Cardiac fibroblast (primary cell): ENCODE measurements around the gene SLC37A1.
A peak's percentile ranks its signal among the peaks of the same experiment; 100 is the strongest.

Experiments used
- DNase-seq, 2 donors: peaks; one replicate each; pipeline versions ENCODE4 v3.0.0 to v3.0.0-alpha.2; 2010; ENCODE audit warnings: low read depth in 2 of 2
- H3K4me3 ChIP-seq, 2 donors: replicated peaks in 1 of 2; 1 replicate in 1 of 2; 2 replicates in 1 of 2; pipeline ENCODE4 v1.5.1; 2011; ENCODE audit warnings: low read depth in 2 of 2, low read length in 2 of 2, mild to moderate bottlenecking in 2 of 2, moderate library complexity in 1 of 2
- CTCF ChIP-seq: IDR thresholded peaks from one replicate; pipeline ENCODE4 v1.5.1; 2011; ENCODE audit warnings: low read depth, mild to moderate bottlenecking, low read length, inconsistent platforms

Gene SLC37A1

GRCh38 chr21:42531771-42532170, 18.1 kb downstream of the SLC37A1 start:
- DNase-seq, result no peak
- no peak for TF ChIP-seq CTCF
- H3K4me3 ChIP-seq, result no peak overlapping the region

GRCh38 chr21:42532466-42533181, 19.0 kb downstream of the SLC37A1 start:
- peak in 1 of 2 donors; percentile 39 for DNase-seq

GRCh38 chr21:42533306-42533962, 19.8 kb downstream of the SLC37A1 start:
- DNase-seq, result no peak
- no peak overlapping the region for H3K4me3 ChIP-seq
- TF ChIP-seq CTCF, result no peak

More at GRCh38 chr21:42532466-42533181, 19.0 kb downstream of the SLC37A1 start:
- no peak overlapping the region for H3K4me3 ChIP-seq
- TF ChIP-seq CTCF, result no peak

GRCh38 chr21:42533963-42534355, 20.3 kb downstream of the SLC37A1 start:
- DNase-seq, result no peak
- no peak for TF ChIP-seq CTCF
- no peak overlapping the region for H3K4me3 ChIP-seq

GRCh38 chr21:42534421-42535378, 21.0 kb downstream of the SLC37A1 start:
- no peak for TF ChIP-seq CTCF
- H3K4me3 ChIP-seq, result no peak overlapping the region
- no peak for DNase-seq

- H3K4me3 ChIP-seq, result no peak overlapping the region
- no peak for TF ChIP-seq CTCF
- DNase-seq, result no peak
These were observed 22.0 kb downstream of the SLC37A1 start for GRCh38 chr21:42535602-42536171.
